ENCODE measurements around the gene MOG. TPM values are rescaled to one million over a fixed set of nuclear protein-coding genes. Genes with fewer than 3 reads are reported as not detected.
"Not testable (repeated sequence)": the region's sequence is repeated elsewhere in the genome, so short reads cannot be mapped to it uniquely, and the experiment has no call there.

MOG gene
- total RNA-seq, 1 donor from 2014 or later = not detected

DNA sequence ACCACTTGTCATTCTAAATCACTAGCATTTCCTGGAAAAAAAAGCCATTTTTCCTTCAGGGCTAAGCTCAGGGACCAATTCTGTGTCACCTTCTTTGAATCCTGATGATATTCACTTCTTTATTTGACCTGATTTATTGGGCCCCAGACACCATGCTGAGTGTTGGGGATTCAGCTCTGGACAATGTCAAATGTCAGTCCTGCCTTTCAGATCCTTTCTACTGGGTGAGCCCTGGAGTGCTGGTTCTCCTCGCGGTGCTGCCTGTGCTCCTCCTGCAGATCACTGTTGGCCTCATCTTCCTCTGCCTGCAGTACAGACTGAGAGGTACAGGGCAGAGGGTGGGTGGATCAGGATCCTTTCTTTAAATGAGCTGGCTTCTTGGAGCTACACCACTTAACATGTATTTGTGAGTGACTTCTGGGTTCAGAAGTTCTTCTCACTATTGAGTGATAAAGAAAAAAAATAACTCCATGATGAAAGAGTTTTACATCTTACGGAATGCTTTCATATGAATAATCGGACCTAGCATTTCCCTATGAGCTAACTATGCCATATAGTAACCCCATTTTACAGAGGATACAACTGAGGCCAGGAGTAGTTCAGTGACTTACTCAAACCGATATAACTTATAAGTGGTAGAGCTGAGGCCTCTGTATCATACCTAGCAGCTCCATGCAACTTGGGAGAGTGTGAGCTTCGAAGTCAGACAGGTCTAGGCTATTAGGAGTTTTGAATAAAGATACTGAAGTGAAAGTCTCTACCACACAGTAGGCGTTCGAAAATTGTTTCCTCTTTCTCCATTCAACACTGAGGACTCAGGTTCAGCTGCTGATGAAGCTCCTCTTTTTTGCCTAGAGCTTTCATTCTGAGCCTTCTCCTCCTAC, 9.3 kb downstream of the MOG start:
- TF ChIP-seq, protein P1, sequence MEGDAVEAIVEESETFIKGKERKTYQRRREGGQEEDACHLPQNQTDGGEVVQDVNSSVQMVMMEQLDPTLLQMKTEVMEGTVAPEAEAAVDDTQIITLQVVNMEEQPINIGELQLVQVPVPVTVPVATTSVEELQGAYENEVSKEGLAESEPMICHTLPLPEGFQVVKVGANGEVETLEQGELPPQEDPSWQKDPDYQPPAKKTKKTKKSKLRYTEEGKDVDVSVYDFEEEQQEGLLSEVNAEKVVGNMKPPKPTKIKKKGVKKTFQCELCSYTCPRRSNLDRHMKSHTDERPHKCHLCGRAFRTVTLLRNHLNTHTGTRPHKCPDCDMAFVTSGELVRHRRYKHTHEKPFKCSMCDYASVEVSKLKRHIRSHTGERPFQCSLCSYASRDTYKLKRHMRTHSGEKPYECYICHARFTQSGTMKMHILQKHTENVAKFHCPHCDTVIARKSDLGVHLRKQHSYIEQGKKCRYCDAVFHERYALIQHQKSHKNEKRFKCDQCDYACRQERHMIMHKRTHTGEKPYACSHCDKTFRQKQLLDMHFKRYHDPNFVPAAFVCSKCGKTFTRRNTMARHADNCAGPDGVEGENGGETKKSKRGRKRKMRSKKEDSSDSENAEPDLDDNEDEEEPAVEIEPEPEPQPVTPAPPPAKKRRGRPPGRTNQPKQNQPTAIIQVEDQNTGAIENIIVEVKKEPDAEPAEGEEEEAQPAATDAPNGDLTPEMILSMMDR (IDR thresholded peaks at IDR 0.05) = no peak
- H3K27ac ChIP-seq = no peak overlapping the region
- no peak for ATAC-seq
- no peak for DNase-seq
- no peaks in the 10 kb centered on the region for H3K9me3 ChIP-seq
- H3K4me1 ChIP-seq = no peaks in the 10 kb centered on the region
- H3K36me3 ChIP-seq = no peaks in the 10 kb centered on the region
- H3K27me3 ChIP-seq (ENCODE audit: low read depth) = peaks cover 37% of the 10 kb centered on the region
- no peak overlapping the region for H3K4me3 ChIP-seq
- intact Hi-C loops (cut with DNase I) = no loop called here

DNA sequence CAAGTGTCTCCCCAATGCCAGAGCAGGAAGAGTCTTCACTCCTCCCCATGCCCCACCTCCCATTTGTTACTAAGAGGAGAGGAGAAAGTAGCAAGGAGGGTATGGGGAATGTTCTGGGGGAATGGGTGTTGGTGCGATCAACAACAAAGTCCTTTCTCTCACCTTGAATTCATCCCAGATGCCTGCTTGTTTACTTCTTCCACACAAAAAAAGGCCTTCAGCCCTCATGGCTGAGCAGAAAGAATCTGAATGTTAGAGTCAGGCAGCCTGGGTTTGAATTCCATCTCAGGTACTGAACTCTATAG, 9.9 kb downstream of the MOG start:
- ATAC-seq (no peak), DNase-seq (no peak)
- no peaks in the 10 kb centered on the region for H3K36me3 ChIP-seq
- no peak overlapping the region for H3K4me3 ChIP-seq
- H3K4me1 ChIP-seq = no peaks in the 10 kb centered on the region
- H3K27ac ChIP-seq = no peak overlapping the region
- intact Hi-C loops (cut with DNase I) = no loop called here
- H3K9me3 ChIP-seq = no peaks in the 10 kb centered on the region
- TF ChIP-seq, protein P1 (IDR thresholded peaks at IDR 0.05) = no peak
- peaks cover 33% of the 10 kb centered on the region for H3K27me3 ChIP-seq (ENCODE audit: low read depth)

DNA sequence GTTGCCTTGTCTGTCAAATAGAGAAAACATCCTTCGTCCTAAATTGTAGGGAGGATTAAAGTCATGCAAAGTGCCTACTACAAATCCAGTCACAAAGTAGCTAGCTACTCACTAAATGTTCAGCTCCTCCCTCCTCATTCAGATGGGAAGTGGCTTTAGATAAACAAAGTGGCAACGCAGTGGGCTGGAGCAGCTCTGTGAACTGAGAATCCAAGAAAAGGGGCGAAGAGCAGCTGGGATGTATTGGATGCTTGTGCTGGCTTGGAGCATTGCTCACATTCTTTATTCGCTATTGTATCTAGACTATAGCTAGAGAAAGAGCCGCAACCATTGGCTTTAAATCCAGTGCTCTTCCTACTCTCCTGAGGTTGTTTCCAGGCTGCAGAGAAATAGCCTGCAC, 10.3 kb downstream of the MOG start:
- H3K27me3 ChIP-seq (ENCODE audit: low read depth) = peaks cover 34% of the 10 kb centered on the region
- intact Hi-C loops (cut with DNase I) = no loop called here
- no peak overlapping the region for H3K27ac ChIP-seq
- H3K36me3 ChIP-seq = no peaks in the 10 kb centered on the region
- H3K9me3 ChIP-seq = no peaks in the 10 kb centered on the region
- ATAC-seq (no peak), DNase-seq (no peak)
- H3K4me1 ChIP-seq = no peaks in the 10 kb centered on the region
- TF ChIP-seq, protein P1 (IDR thresholded peaks at IDR 0.05) = no peak
- no peak overlapping the region for H3K4me3 ChIP-seq

DNA sequence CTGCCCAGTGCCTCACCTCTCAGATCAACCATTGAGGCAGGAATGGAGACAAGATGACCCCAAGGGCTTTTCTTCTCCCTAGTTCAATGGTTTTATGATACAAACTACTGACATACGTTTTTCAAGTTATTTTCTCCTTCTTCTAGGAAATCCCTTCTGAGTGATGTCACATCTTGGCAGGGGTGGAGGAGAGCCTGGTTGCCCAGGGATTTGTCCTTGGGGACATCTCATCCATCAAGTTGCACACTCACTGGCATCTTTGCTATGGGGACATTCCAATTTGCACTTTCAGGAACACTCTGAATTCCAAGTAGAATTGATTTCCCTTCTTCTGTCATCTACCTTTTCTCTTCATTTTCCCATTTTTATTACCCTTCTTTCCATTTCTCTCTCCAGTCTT, 14.1 kb downstream of the MOG start:
- Histone ChIP-seq H3K4me3 (no peak overlapping the region), H3K4me1 (no peaks in the 10 kb centered on the region), H3K9me3 (no peaks in the 10 kb centered on the region), H3K36me3 (no peaks in the 10 kb centered on the region), H3K27me3 (ENCODE audit: low read depth) (peaks cover 23% of the 10 kb centered on the region), H3K27ac (no peak overlapping the region)
- intact Hi-C loops (cut with DNase I) = no loop called here
- TF ChIP-seq, protein P1 (IDR thresholded peaks at IDR 0.05) = no peak
- DNase-seq (no peak), ATAC-seq (no peak)

DNA sequence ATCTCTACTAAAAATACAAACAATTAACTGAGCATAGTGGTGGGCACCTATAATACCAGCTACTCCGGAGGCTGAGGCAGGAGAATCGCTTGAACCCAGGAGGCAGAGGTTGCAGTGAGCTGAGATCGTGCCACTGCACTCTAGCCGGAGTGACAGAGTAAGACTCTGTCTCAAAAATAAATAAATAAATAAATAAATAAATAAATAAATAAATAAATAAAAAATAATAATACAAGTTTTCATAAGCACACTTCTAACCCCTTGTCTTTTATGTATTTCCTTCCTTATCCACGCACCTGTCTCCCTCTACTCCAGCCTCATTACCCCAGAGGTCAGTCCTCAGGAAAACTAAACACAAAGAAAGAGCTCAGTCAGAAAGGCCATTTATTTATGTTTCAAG, 15.2 kb downstream of the MOG start:
- H3K36me3 ChIP-seq; intact Hi-C loops (cut with DNase I); DNase-seq; ATAC-seq; H3K4me3 ChIP-seq; H3K27ac ChIP-seq; H3K4me1 ChIP-seq; H3K9me3 ChIP-seq: not testable (repeated sequence)
- peaks cover 23% of the 10 kb centered on the region for H3K27me3 ChIP-seq (ENCODE audit: low read depth)

GRCh38 chr6:29673161-29673560, 16.3 kb downstream of the MOG start:
- intact Hi-C loops (cut with DNase I) = no loop called here
- H3K27ac ChIP-seq = no peak overlapping the region
- ATAC-seq (no peak), DNase-seq (no peak)
- TF ChIP-seq, protein P1 (IDR thresholded peaks at IDR 0.05) = no peak
- no peaks in the 10 kb centered on the region for H3K36me3 ChIP-seq
- no peak overlapping the region for H3K4me3 ChIP-seq
- peaks cover 23% of the 10 kb centered on the region for H3K27me3 ChIP-seq (ENCODE audit: low read depth)
- H3K4me1 ChIP-seq = no peaks in the 10 kb centered on the region
- H3K9me3 ChIP-seq = no peaks in the 10 kb centered on the region

Data from lower lobe of right lung (tissue), 2 donors.